H9 (cell line): ENCODE data around the gene NUBPL. TPM values are rescaled to one million over a fixed set of nuclear protein-coding genes. Genes with fewer than 3 reads are reported as not detected.

ENCODE experiments used
- DNase-seq: peaks from one replicate; pipeline ENCODE4 v3.0.0-alpha.2; 2017
- H2AFZ ChIP-seq: one replicate; pipeline ENCODE4 v1.6.1; 2013; ENCODE audit warnings: mild to moderate bottlenecking, low read length, control low read depth, moderate library complexity
- H2AK5ac ChIP-seq: 2 replicates; pipeline ENCODE4 v1.6.1; 2013; ENCODE audit warnings: low read length, control low read depth, mixed read lengths; ENCODE audit not compliant: insufficient read length
- H2BK120ac ChIP-seq: one replicate; pipeline ENCODE4 v1.6.1; 2013; ENCODE audit warnings: low read depth, mild to moderate bottlenecking, low read length, control low read depth, inconsistent platforms; ENCODE audit not compliant: poor library complexity, severe bottlenecking
- H2BK12ac ChIP-seq: 2 replicates; pipeline ENCODE4 v1.6.1; 2013; ENCODE audit warnings: low read length, control low read depth, mixed read lengths, low read depth; ENCODE audit not compliant: insufficient read length
- H2BK15ac ChIP-seq: 2 replicates; pipeline ENCODE4 v1.6.1; 2013; ENCODE audit warnings: low read depth, low read length, control low read depth
- H2BK20ac ChIP-seq: one replicate; pipeline ENCODE4 v1.6.1; 2013; ENCODE audit warnings: low read depth, mild to moderate bottlenecking, low read length, control low read depth, inconsistent platforms; ENCODE audit not compliant: poor library complexity, severe bottlenecking
- H2BK5ac ChIP-seq: 2 replicates; pipeline ENCODE4 v1.6.1; 2013; ENCODE audit warnings: low read length, control low read depth, mixed read lengths; ENCODE audit not compliant: insufficient read length
- H3K14ac ChIP-seq: 2 replicates; pipeline ENCODE4 v1.6.1; 2013; ENCODE audit warnings: low read length, control low read depth; ENCODE audit not compliant: insufficient read depth
- H3K18ac ChIP-seq: 2 replicates; pipeline ENCODE4 v1.6.1; 2013; ENCODE audit warnings: low read depth, mild to moderate bottlenecking, mixed read lengths, low read length, control low read depth; ENCODE audit not compliant: insufficient read length
- H3K23ac ChIP-seq: 2 replicates; pipeline ENCODE4 v1.6.1; 2013; ENCODE audit warnings: low read length, control low read depth, mixed read lengths, low read depth; ENCODE audit not compliant: insufficient read length
- H3K23me2 ChIP-seq: 2 replicates; pipeline ENCODE4 v1.6.1; 2013; ENCODE audit warnings: low read depth, mild to moderate bottlenecking, mixed read lengths, low read length, control low read depth; ENCODE audit not compliant: insufficient read length, poor library complexity, severe bottlenecking
- H3K27ac ChIP-seq: 2 replicates; pipeline ENCODE4 v1.5.1; 2013; ENCODE audit warnings: low read length, control low read depth, mixed read lengths, low read depth; ENCODE audit not compliant: insufficient read length
- H3K27me3 ChIP-seq: 2 replicates; pipeline ENCODE4 v1.6.1; 2013; ENCODE audit warnings: low read length, control low read depth, inconsistent platforms; ENCODE audit not compliant: insufficient read depth
- H3K4ac ChIP-seq: 2 replicates; pipeline ENCODE4 v1.6.1; 2013; ENCODE audit warnings: low read depth, mild to moderate bottlenecking, control low read depth, inconsistent platforms, low read length, moderate library complexity
- H3K4me1 ChIP-seq: 2 replicates; pipeline ENCODE4 v1.6.1; 2013; ENCODE audit warnings: low read length, control low read depth, inconsistent platforms; ENCODE audit not compliant: insufficient read depth
- H3K4me2 ChIP-seq: 2 replicates; pipeline ENCODE4 v1.6.1; 2013; ENCODE audit warnings: low read length, control low read depth, mixed read lengths; ENCODE audit not compliant: insufficient read length, insufficient read depth
- H3K56ac ChIP-seq: 2 replicates; pipeline ENCODE4 v1.6.1; 2013; ENCODE audit warnings: low read depth, mild to moderate bottlenecking, mixed read lengths, low read length, control low read depth; ENCODE audit not compliant: insufficient read length
- H3K79me1 ChIP-seq: 2 replicates; pipeline ENCODE4 v1.6.1; 2013; ENCODE audit warnings: low read depth, mild to moderate bottlenecking, moderate library complexity, low read length, control low read depth, inconsistent platforms; ENCODE audit not compliant: insufficient read depth, poor library complexity, severe bottlenecking
- H3K79me2 ChIP-seq: 2 replicates; pipeline ENCODE4 v1.6.1; 2013; ENCODE audit warnings: low read length, control low read depth, inconsistent platforms; ENCODE audit not compliant: insufficient read depth
- H3K9ac ChIP-seq: 2 replicates; pipeline ENCODE4 v1.6.1; 2013; ENCODE audit warnings: low read length, control low read depth, mixed read lengths; ENCODE audit not compliant: insufficient read length; ENCODE audit errors: extremely low read depth
- H3K9me3 ChIP-seq: one replicate; pipeline ENCODE4 v1.6.1; 2013; ENCODE audit warnings: low read depth, low read length, inconsistent platforms; ENCODE audit not compliant: control insufficient read depth
- H3T11ph ChIP-seq: one replicate; pipeline ENCODE4 v1.6.1; 2013; ENCODE audit warnings: mild to moderate bottlenecking, low read length, control low read depth, inconsistent platforms
- H4K20me1 ChIP-seq: one replicate; pipeline ENCODE4 v1.6.1; 2013; ENCODE audit not compliant: control insufficient read depth, insufficient read length, insufficient read depth
- H4K5ac ChIP-seq: 2 replicates; pipeline ENCODE4 v1.6.1; 2013; ENCODE audit warnings: low read depth, mild to moderate bottlenecking, mixed read lengths, low read length, control low read depth; ENCODE audit not compliant: insufficient read length
- H4K8ac ChIP-seq: replicated peaks from 2 replicates; pipeline ENCODE4 v1.6.1; 2013; ENCODE audit warnings: low read length, control low read depth, mixed read lengths, low read depth; ENCODE audit not compliant: insufficient read length
- H4K91ac ChIP-seq: 2 replicates; pipeline ENCODE4 v1.6.1; 2013; ENCODE audit warnings: low read depth, mild to moderate bottlenecking, moderate library complexity, mixed read lengths, low read length, control low read depth; ENCODE audit not compliant: insufficient read length
- H3K27ac Mint-ChIP-seq, 3 experiments: 2 replicates in 2 of 3; 3 replicates in 1 of 3; pipeline ENCODE4 v1.8.0; 2020 to 2021; ENCODE audit warnings: mixed read lengths in 3 of 3, mild to moderate bottlenecking in 1 of 3, moderate library complexity in 1 of 3
- H3K27me3 Mint-ChIP-seq: 2 replicates; pipeline ENCODE4 v1.8.0; 2021; ENCODE audit warnings: low read depth, mild to moderate bottlenecking, moderate library complexity, mixed read lengths
- H3K36me3 Mint-ChIP-seq, 3 experiments: 2 replicates in 2 of 3; 3 replicates in 1 of 3; pipeline ENCODE4 v1.8.0; 2020 to 2021; ENCODE audit warnings: low read depth in 3 of 3, mixed read lengths in 3 of 3; ENCODE audit not compliant: insufficient read depth in 1 of 3
- H3K4me1 Mint-ChIP-seq, 2 experiments: 2 replicates each; pipeline ENCODE4 v1.8.0; 2020; ENCODE audit warnings: mixed read lengths in 2 of 2
- H3K4me3 Mint-ChIP-seq, 2 experiments: 2 replicates in 1 of 2; 3 replicates in 1 of 2; pipeline ENCODE4 v1.8.0; 2020 to 2021; ENCODE audit warnings: mild to moderate bottlenecking in 2 of 2, mixed read lengths in 2 of 2, moderate library complexity in 1 of 2
- H3K9me3 Mint-ChIP-seq, 2 experiments: 2 replicates in 1 of 2; 3 replicates in 1 of 2; pipeline ENCODE4 v1.8.0; 2020; ENCODE audit warnings: mild to moderate bottlenecking in 2 of 2, mixed read lengths in 2 of 2, moderate library complexity in 1 of 2
- CTCF ChIP-seq: fragments of 200-600 bp; sonication (generic); conservative IDR thresholded peaks from 3 replicates; pipeline ENCODE4 v1.8.0; 2021; ENCODE audit warnings: antibody characterized with exemption, mild to moderate bottlenecking
- WGBS: extraction: QIAGEN DNeasy Blood & Tissue Kit; methylation state at CpG from one replicate; pipeline ENCODE4 v1.1.7; 2013; ENCODE audit warnings: missing lambda C conversion rate, low lambda C conversion rate, mixed read lengths; ENCODE audit not compliant: insufficient read length; ENCODE audit errors: extremely low coverage; 5-methylcytosine and 5-hydroxymethylcytosine counted together
- total RNA-seq: library from RNA; stranded (reverse); gene quantifications from 2 replicates; pipeline ENCODE4 v1.2.1, GENCODE V29; 2021

NUBPL gene
- total RNA-seq, 1 experiment from 2014 or later: 14.8 TPM

- no peaks in the 10 kb centered on the region for H4K20me1 ChIP-seq
- H3K23ac ChIP-seq: no peak overlapping the region
- no peaks in the 10 kb centered on the region for H3K23me2 ChIP-seq
- no peak overlapping the region for H3K14ac ChIP-seq
- no peak for TF ChIP-seq CTCF
- Mint-ChIP-seq H3K27me3 (no peaks in the 10 kb centered on the region), H3K4me1 (0 out of 4 replicates have a peak, but pooled peaks cover 0 to 4% of the 10 kb centered on the region in 2 experiments), H3K4me3 (no peak overlapping the region), H3K36me3 (no peaks in the 10 kb centered on the region; a peak in 1 of 7 replicates), H3K27ac (no peak overlapping the region), H3K9me3 (no peaks in the 10 kb centered on the region)
- H3K79me1 ChIP-seq: no peaks in the 10 kb centered on the region
- H4K5ac ChIP-seq: no peak overlapping the region
- H3K4ac ChIP-seq: no peak overlapping the region
- H2BK5ac ChIP-seq: no peak overlapping the region
- H3K56ac ChIP-seq: no peak overlapping the region
- no peaks in the 10 kb centered on the region for H3K4me1 ChIP-seq
- H3K27ac ChIP-seq: no peak overlapping the region
- H3K9me3 ChIP-seq: no peaks in the 10 kb centered on the region
- H2AFZ ChIP-seq: no peak overlapping the region
- DNase-seq: no peak
- no peak overlapping the region for H2AK5ac ChIP-seq
- H3K4me2 ChIP-seq: no peak overlapping the region
- no peak overlapping the region for H4K91ac ChIP-seq
- no peak overlapping the region for H2BK12ac ChIP-seq
- no peak overlapping the region for H2BK120ac ChIP-seq
- no peak overlapping the region for H3K9ac ChIP-seq
- WGBS: no CpG with 5 or more reads among the region's 1 CpG
- no peaks in the 10 kb centered on the region for H3K79me2 ChIP-seq
- H2BK20ac ChIP-seq: no peak overlapping the region
- H4K8ac ChIP-seq: no peak overlapping the region
- H3K27me3 ChIP-seq: no peaks in the 10 kb centered on the region
- no peak overlapping the region for H3K18ac ChIP-seq
- no peak overlapping the region for H2BK15ac ChIP-seq
- H3T11ph ChIP-seq: no peak overlapping the region
Measured at GRCh38 chr14:31529053-31529452, 32.2 kb upstream of the NUBPL start.
